PC-3 (cell line): ENCODE results near the gene HDAC4. TPM values are rescaled to one million over a fixed set of nuclear protein-coding genes. Genes with fewer than 3 reads are reported as not detected.

Experiments used
- ATAC-seq: fragments of 200-7000 bp; cut with Tn5 transposase; 2 replicates; pipeline ENCODE4 v1.9.1; 2020; ENCODE audit warnings: mild to moderate bottlenecking, moderate library complexity
- BruUV-seq: library from RNA; stranded (reverse); fragments of 400-500 nt; replicated peaks from 2 replicates; lab custom pipeline; 2021; lab: Mats Ljungman, UMichigan
- CTCF ChIA-PET: fragments of 300-600 bp; sonication (Branson Sonifier 250); formaldehyde crosslinking; loops from one replicate; lab custom pipeline; 2022; ENCODE audit warnings: antibody characterized with exemption; lab: Charles Lee
- POLR2A ChIA-PET: fragments of 300-600 bp; sonication (Branson Sonifier 250); formaldehyde crosslinking; loops from one replicate; lab custom pipeline; 2022; ENCODE audit warnings: antibody characterized with exemption; ENCODE audit not compliant: unreplicated experiment; lab: Charles Lee
- DNase-seq: peaks from one replicate; pipeline ENCODE4 v3.0.0-alpha.2; 2015
- H2AFZ ChIP-seq: fragments of 300-600 bp; sonication (generic); 2 replicates; pipeline ENCODE4 v1.6.0; 2016; ENCODE audit warnings: antibody characterized with exemption, low read length
- H3F3A ChIP-seq: fragments of 300-600 bp; sonication (generic); one replicate; pipeline ENCODE4 v1.6.0; 2017; ENCODE audit warnings: antibody characterized with exemption, low read length, control low read depth, mild to moderate bottlenecking; ENCODE audit not compliant: unreplicated experiment
- H3K27ac ChIP-seq: fragments of 300-600 bp; sonication (generic); 2 replicates; pipeline ENCODE4 v1.5.1; 2016; ENCODE audit warnings: mild to moderate bottlenecking, low read length
- H3K27me3 ChIP-seq: fragments of 300-600 bp; sonication (generic); 2 replicates; pipeline ENCODE4 v1.6.1; 2016; ENCODE audit warnings: low read length, mixed read lengths
- H3K36me3 ChIP-seq: fragments of 300-600 bp; sonication (generic); 2 replicates; pipeline ENCODE4 v1.6.1; 2016; ENCODE audit warnings: low read depth, mixed run types, low read length, mixed read lengths
- H3K4me1 ChIP-seq: fragments of 300-600 bp; sonication (generic); 2 replicates; pipeline ENCODE4 v1.5.1; 2016; ENCODE audit warnings: low read length; ENCODE audit not compliant: insufficient read depth
- H3K4me2 ChIP-seq: fragments of 300-600 bp; sonication (generic); 2 replicates; pipeline ENCODE4 v1.6.0; 2016; ENCODE audit warnings: low read length
- H3K4me3 ChIP-seq: fragments of 300-600 bp; sonication (generic); 2 replicates; pipeline ENCODE4 v1.5.1; 2016; ENCODE audit warnings: mild to moderate bottlenecking, low read length, mixed read lengths
- H3K79me2 ChIP-seq: fragments of 300-600 bp; sonication (generic); 2 replicates; pipeline ENCODE4 v1.6.1; 2017; ENCODE audit warnings: low read length, mixed read lengths
- H3K9ac ChIP-seq: fragments of 300-600 bp; sonication (generic); 2 replicates; pipeline ENCODE4 v1.6.0; 2016; ENCODE audit warnings: mild to moderate bottlenecking, low read length
- H3K9me2 ChIP-seq: fragments of 300-600 bp; sonication (generic); replicated peaks from 2 replicates; pipeline ENCODE4 v1.6.1; 2016; ENCODE audit warnings: mixed run types, low read length, mixed read lengths
- H3K9me3 ChIP-seq: fragments of 300-600 bp; sonication (generic); 2 replicates; pipeline ENCODE4 v1.6.1; 2016; ENCODE audit warnings: low read length, mixed read lengths
- H4K20me1 ChIP-seq: fragments of 300-600 bp; sonication (generic); 2 replicates; pipeline ENCODE4 v1.6.1; 2016; ENCODE audit warnings: low read length, mixed read lengths
- EZH2 ChIP-seq: fragments of 300-600 bp; sonication (generic); IDR thresholded peaks from one replicate; pipeline ENCODE4 v1.6.1; 2017; ENCODE audit warnings: antibody characterized with exemption, mild to moderate bottlenecking, low read length; ENCODE audit not compliant: unreplicated experiment
- EZH2phosphoT487 ChIP-seq: fragments of 300-600 bp; sonication (generic); IDR thresholded peaks from 2 replicates; pipeline ENCODE4 v1.6.1; 2018; ENCODE audit warnings: mild to moderate bottlenecking, antibody characterized with exemption, low read length, borderline replicate concordance
- intact Hi-C: fragments of 100-400 bp; cut with micrococcal nuclease; formaldehyde crosslinking; loops from 2 replicates; pipeline ENCODE4 v1.9.0; 2023
- total RNA-seq: library from RNA; depleted of rRNA; stranded (reverse); fragments of >200 nt; gene quantifications from 2 replicates; pipeline ENCODE4 v1.2.3, GENCODE V29; 2014
- TF ChIP-seq, protein P1 (sequence below): fragments of 300-600 bp; sonication (generic); conservative IDR thresholded peaks from 2 replicates; pipeline ENCODE4 v1.5.1; 2017; ENCODE audit warnings: antibody characterized with exemption, low read depth, mild to moderate bottlenecking, low read length

The HDAC4 gene
- total RNA-seq, 1 experiment from 2014 or later: 8.5 TPM

DNA sequence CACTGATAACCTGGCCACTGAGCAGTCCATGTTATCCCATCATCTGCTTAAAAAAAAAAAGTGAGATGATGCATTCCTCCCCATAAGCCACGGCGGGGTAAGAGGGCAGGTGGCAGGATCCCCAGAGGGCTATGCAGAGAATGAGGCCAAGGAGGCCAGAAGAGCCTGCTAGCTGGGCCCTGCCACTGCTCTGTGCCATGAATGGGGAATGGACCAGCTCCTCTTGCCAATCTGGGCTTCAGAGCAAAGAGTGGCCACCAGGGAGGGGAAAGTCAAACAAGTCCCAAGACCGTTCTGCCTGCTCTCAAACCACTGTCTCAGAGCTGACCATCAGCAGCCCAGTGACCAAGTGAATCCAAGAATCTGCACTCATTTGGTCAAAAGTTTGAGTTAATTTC is 350.6 kb downstream of the HDAC4 start:
- no peak overlapping the region for H3K27ac ChIP-seq
- H3K4me3 ChIP-seq: no peak overlapping the region
- H3K79me2 ChIP-seq: no peaks in the 10 kb centered on the region
- no peaks in the 10 kb centered on the region for H4K20me1 ChIP-seq
- no peak for ATAC-seq
- no peaks in the 10 kb centered on the region for H3K9me2 ChIP-seq
- H3K4me1 ChIP-seq: no peaks in the 10 kb centered on the region
- CTCF ChIA-PET: no interaction called here
- H3K9ac ChIP-seq: no peak overlapping the region
- no peak overlapping the region for H2AFZ ChIP-seq
- DNase-seq: no peak
- TF ChIP-seq EZH2 (no peak), EZH2phosphoT487 (no peak)
- intact Hi-C loops: no loop called here
- no peaks in the 10 kb centered on the region for H3K27me3 ChIP-seq
- no peaks in the 10 kb centered on the region for H3K36me3 ChIP-seq
- H3F3A ChIP-seq: no peaks in the 10 kb centered on the region
- BruUV-seq: no TSS peak
- POLR2A ChIA-PET: no interaction called here
- H3K4me2 ChIP-seq: no peak overlapping the region
- H3K9me3 ChIP-seq: no peaks in the 10 kb centered on the region

DNA sequence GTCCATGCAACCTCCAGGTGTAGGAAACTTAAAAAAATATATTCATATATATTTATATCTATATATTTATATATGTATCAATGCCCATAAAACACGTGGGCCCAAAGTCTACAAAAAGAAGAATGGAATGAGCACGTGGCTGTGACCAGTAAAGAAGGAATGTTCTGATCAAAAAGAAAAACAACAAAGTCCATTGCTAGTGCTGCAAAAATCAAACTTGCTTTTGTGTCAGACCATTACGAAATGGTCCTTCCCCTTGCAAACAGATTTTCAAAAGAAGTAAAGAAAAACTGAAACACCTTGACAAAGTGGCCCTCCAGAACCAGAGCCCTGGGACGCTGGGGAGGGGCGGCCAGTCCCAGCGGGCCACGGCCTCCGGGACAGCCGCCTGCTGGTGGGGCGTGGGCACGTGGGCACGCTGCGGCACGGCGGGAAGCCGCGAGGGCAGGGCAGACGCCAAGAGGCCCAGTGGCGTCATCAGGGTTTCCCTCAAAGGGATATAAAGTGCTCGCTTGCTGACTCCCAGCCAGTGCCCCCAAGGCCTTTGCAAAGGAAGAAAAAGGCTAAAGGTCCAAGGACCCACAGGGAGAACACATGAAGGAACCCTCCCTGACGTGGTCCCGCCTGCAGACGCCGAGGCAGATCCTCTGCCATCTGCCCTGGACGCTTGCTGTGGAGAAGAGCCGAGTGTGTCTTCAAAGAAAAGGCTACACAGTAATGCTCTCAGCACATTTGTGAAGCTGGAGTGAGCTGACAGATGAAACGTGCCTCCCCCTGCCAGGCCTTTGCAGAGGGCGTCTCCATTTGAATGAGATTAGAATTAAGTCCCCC is 351.2 kb downstream of the HDAC4 start:
- Histone ChIP-seq H4K20me1 (no peaks in the 10 kb centered on the region), H3K9me3 (no peaks in the 10 kb centered on the region), H3K79me2 (no peaks in the 10 kb centered on the region), H3F3A (no peaks in the 10 kb centered on the region), H3K27ac (no peak overlapping the region), H3K4me3 (no peak overlapping the region), H3K27me3 (no peaks in the 10 kb centered on the region), H3K9me2 (no peaks in the 10 kb centered on the region), H3K4me2 (no peak overlapping the region), H3K36me3 (no peaks in the 10 kb centered on the region), H2AFZ (no peak overlapping the region), H3K9ac (no peak overlapping the region), H3K4me1 (no peaks in the 10 kb centered on the region)
- ATAC-seq (no peak), DNase-seq (no peak)
- ChIA-PET CTCF (no interaction called here), POLR2A (no interaction called here)
- TF ChIP-seq, protein P1, sequence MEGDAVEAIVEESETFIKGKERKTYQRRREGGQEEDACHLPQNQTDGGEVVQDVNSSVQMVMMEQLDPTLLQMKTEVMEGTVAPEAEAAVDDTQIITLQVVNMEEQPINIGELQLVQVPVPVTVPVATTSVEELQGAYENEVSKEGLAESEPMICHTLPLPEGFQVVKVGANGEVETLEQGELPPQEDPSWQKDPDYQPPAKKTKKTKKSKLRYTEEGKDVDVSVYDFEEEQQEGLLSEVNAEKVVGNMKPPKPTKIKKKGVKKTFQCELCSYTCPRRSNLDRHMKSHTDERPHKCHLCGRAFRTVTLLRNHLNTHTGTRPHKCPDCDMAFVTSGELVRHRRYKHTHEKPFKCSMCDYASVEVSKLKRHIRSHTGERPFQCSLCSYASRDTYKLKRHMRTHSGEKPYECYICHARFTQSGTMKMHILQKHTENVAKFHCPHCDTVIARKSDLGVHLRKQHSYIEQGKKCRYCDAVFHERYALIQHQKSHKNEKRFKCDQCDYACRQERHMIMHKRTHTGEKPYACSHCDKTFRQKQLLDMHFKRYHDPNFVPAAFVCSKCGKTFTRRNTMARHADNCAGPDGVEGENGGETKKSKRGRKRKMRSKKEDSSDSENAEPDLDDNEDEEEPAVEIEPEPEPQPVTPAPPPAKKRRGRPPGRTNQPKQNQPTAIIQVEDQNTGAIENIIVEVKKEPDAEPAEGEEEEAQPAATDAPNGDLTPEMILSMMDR: no peak
- TF ChIP-seq EZH2phosphoT487: no peak
- BruUV-seq: no TSS peak
- intact Hi-C loops: no loop called here

DNA sequence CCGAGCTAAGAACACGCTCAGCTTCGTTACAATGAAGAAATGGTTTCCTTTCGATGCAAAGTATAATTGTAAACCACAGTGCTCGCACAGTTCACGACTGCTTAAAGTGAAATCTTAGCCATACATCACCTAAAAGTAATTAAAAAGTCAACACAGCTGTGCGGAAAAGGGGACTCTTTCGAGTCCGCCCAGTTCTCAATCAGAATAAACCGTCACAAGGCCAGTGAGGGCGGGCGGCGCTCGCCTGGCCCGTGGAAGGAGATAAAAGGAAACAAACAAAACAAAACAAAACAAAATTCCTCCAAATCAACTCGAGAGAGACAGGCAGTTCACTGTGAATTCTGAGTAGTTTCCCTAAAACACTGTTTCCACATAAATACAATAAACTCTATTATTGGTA is 352.1 kb downstream of the HDAC4 start:
- Histone ChIP-seq H3K79me2 (no peaks in the 10 kb centered on the region), H3F3A (no peaks in the 10 kb centered on the region), H3K9ac (no peak overlapping the region), H3K27me3 (no peaks in the 10 kb centered on the region), H3K9me2 (no peaks in the 10 kb centered on the region), H3K27ac (no peak overlapping the region), H3K4me3 (no peak overlapping the region), H3K36me3 (no peaks in the 10 kb centered on the region), H3K9me3 (no peaks in the 10 kb centered on the region), H2AFZ (no peak overlapping the region), H3K4me1 (no peaks in the 10 kb centered on the region), H3K4me2 (no peak overlapping the region), H4K20me1 (no peaks in the 10 kb centered on the region)
- ATAC-seq: no peak
- intact Hi-C loops: no loop called here
- BruUV-seq: no TSS peak
- no peak for DNase-seq
- CTCF ChIA-PET: no interaction called here
- POLR2A ChIA-PET: no interaction called here
- TF ChIP-seq, protein P1: no peak
- no peak for TF ChIP-seq EZH2
- TF ChIP-seq EZH2phosphoT487: no peak
